Cardiac fibroblast (primary cell): ENCODE results near the gene IDH1.

Source experiments
- DNase-seq, 2 donors: peaks; one replicate each; pipeline versions ENCODE4 v3.0.0 to v3.0.0-alpha.2; 2010; ENCODE audit warnings: low read depth in 2 of 2
- H3K4me3 ChIP-seq, 2 donors: replicated peaks in 1 of 2; 1 replicate in 1 of 2; 2 replicates in 1 of 2; pipeline ENCODE4 v1.5.1; 2011; ENCODE audit warnings: low read depth in 2 of 2, low read length in 2 of 2, mild to moderate bottlenecking in 2 of 2, moderate library complexity in 1 of 2
- TF ChIP-seq, protein P1 (sequence below): IDR thresholded peaks from one replicate; pipeline ENCODE4 v1.5.1; 2011; ENCODE audit warnings: low read depth, mild to moderate bottlenecking, low read length, inconsistent platforms

IDH1 gene

DNA sequence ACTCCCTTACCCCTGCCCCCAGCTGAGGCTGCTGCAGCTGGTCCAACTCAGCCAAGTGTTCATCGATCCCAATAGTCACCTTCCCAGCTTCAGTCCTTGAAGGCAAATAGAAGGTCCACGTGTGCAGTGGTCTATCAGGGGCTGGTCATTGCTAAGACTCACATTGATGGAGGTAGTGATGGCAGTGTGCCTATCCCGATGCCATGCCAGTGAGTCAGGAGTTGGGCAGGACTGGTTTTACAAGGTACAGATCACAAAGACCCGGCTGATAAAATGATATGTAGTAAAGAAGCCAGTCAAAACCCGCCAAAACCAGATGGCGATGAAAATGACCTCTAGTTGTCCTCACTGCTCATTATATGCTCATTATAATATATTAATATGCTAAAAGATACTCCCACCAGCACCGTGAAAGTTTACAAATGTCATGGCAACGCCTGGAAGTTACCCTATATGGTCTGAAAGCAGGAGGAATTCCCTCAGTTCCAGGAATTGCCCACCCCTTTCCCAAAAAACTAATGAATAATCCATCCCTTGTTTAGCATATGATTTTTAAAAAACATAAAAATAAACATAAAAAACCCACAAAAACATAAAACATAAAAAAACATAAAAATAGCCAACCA lies 62.1 kb downstream of the IDH1 start:
- no peak overlapping the region for H3K4me3 ChIP-seq
- TF ChIP-seq, protein P1, sequence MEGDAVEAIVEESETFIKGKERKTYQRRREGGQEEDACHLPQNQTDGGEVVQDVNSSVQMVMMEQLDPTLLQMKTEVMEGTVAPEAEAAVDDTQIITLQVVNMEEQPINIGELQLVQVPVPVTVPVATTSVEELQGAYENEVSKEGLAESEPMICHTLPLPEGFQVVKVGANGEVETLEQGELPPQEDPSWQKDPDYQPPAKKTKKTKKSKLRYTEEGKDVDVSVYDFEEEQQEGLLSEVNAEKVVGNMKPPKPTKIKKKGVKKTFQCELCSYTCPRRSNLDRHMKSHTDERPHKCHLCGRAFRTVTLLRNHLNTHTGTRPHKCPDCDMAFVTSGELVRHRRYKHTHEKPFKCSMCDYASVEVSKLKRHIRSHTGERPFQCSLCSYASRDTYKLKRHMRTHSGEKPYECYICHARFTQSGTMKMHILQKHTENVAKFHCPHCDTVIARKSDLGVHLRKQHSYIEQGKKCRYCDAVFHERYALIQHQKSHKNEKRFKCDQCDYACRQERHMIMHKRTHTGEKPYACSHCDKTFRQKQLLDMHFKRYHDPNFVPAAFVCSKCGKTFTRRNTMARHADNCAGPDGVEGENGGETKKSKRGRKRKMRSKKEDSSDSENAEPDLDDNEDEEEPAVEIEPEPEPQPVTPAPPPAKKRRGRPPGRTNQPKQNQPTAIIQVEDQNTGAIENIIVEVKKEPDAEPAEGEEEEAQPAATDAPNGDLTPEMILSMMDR: no peak
- no peak for DNase-seq

DNA sequence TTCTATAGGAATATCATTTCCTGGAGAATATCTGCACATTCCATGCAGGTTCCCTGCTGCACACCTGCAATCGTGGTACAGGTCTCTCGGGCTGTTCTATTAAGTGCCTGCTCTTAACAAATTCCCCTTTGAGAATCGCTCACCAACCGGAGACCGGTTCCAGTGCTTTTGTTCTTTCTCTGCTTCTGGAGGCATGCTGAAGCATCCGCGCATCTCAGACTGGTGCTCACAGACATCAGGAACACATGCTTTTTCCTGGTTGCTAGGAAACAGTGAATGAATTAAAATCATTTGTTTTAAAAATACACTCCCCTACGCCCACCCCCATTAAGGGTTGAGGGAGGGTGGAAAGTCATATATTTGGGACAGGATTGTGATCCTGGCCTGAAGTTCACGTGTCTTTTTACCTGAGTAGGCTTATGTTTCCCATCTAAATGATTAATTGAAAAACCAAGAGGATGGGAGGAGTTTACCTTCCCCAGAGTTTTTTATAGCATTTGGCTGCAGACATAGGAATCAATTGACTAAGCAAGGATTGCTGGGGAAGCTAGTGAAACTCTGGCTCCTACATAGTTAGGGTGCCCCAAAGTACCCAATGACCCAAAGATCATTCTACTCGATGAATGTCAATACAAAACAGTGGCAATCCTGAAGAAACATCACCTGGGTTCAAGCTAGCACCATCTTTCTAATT lies 64.9 kb downstream of the IDH1 start, which contains the start of gene C2orf80:
TSS of gene C2orf80 (minus strand) at position 221 of the 694 bp plus-strand sequence. CDS start 3,044 bp downstream, outside the sequence.
- TF ChIP-seq, protein P1: no peak
- DNase-seq: no peak
- H3K4me3 ChIP-seq: no peak within 1 kb of the TSS

DNA sequence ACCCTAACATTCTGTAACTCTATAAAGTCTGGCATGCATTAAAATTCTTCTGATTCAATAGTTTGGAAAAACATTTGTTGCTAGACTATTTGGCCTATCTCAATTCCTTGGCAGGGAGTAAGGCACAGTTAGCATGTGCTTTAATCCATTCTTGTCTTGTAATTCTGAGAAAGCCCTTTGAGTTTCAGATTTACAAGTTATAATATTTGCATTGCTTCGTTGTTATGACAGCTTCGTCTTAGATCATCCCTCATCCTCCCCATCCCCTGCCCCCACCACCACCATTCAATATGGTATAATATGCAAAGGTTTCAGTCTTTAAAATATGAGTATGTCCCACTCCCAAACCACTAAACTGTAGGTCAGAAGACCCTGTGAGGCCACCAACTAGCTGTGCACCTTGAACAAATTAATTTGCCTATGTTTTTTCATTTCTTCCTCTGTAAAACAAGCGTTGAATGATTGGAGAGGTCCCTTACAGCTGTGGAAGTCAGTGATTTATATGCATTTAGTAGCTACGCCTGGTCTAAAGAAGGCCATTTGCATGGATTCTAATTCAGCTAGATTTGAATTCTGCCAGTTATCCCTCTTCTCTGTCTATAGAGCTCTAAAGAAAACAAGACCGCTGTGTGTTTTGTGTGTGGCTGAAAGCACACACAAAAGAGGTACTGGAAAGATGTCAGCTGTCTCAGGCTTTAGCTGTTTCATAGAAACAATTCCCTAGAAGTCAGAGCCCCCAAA lies 65.6 kb downstream of the IDH1 start:
- H3K4me3 ChIP-seq: no peak overlapping the region
- DNase-seq: no peak

DNA sequence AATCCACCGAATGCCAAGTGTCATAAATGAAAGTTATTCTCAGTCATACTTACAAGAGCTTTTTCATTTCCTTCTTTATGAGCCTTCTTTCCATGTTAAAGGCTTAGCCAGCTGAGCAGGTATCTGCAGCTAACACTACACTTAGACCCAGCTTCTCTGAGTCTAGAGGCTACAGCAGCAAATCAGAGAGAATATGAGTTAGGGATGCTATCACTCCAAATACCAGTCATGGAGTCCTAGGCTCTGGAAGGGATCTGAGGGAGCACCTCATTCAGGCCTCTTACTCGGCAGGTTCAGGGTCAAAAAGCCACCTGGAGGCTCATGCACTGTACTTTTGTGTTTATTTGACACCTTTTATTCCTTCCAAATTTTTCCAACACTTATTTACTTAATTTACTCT lies 68.0 kb downstream of the IDH1 start:
- TF ChIP-seq, protein P1: no peak
- no peak for DNase-seq
- no peak overlapping the region for H3K4me3 ChIP-seq

More for the DNA sequence above, 65.6 kb downstream of the IDH1 start:
- TF ChIP-seq, protein P1: no peak

DNA sequence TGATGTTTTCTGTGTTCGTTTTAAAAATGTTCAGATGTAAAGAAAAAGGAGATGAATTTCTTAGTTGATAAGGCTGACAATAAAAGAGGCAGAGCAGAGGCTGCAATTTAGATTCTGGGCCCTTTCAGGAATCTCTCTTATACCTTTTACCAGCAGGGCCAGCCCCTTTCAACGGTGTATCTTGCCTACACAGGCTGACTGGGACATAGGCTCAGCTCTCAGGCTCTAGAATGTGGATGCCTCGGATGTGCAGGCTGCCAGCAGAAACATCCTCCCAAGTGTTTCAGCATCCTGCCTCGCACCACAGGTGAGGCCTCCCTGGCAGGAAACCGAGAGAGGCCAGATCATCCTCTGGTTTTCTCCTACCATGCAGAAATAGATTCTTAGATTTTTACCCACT lies 68.4 kb downstream of the IDH1 start:
- no peak for DNase-seq
- TF ChIP-seq, protein P1: no peak
- no peak overlapping the region for H3K4me3 ChIP-seq
